Anterior cingulate cortex (tissue), 58 donors: ENCODE data around the gene DEFB112.

Experiments
- DNase-seq, 58 donors: peaks; one replicate each; lab custom pipeline; 2025; lab: John Stamatoyannopoulos, UW

The DEFB112 gene

GRCh38 chr6:50007819-50008218, 41.9 kb downstream of the DEFB112 start:
- DNase-seq: no peak

GRCh38 chr6:50003139-50003538, 46.6 kb downstream of the DEFB112 start:
- DNase-seq: no peak

- no peak for DNase-seq
Observed at GRCh38 chr6:49995278-49995677, 54.5 kb downstream of the DEFB112 start.
